Bronchial epithelial cell (primary cell): ENCODE results near the gene LRRC27. TPM values are rescaled to one million over a fixed set of nuclear protein-coding genes. Genes with fewer than 3 reads are reported as not detected.
A peak's percentile ranks its signal among the peaks of the same experiment; 100 is the strongest.

ENCODE experiments used
- DNase-seq: peaks from one replicate; pipeline ENCODE4 v3.0.0-alpha.2; 2010; ENCODE audit warnings: low read depth
- FAIRE-seq: peaks from 2 replicates; lab custom pipeline; 2011; peaks lifted over from hg19 to GRCh38; lab: Jason Lieb, UNC
- H3K27me3 ChIP-seq: 2 replicates; pipeline ENCODE4 v1.5.1; 2011; ENCODE audit warnings: low read length; ENCODE audit not compliant: control insufficient read depth, insufficient read depth
- H3K36me3 ChIP-seq: 2 replicates; pipeline ENCODE4 v1.5.1; 2011; ENCODE audit warnings: low read length; ENCODE audit not compliant: control insufficient read depth, insufficient read depth
- H3K4me3 ChIP-seq: 2 replicates; pipeline ENCODE4 v1.5.1; 2011; ENCODE audit warnings: mild to moderate bottlenecking, low read depth, low read length, control low read depth
- CTCF ChIP-seq: IDR thresholded peaks from 2 replicates; pipeline ENCODE4 v1.5.1; 2011; ENCODE audit warnings: mild to moderate bottlenecking, moderate library complexity, low read length, control low read depth, inconsistent platforms; ENCODE audit not compliant: insufficient read depth, severe bottlenecking
- total RNA-seq: library from RNA; depleted of rRNA; stranded (reverse); fragments of >200 nt; gene quantifications from 2 replicates; pipeline ENCODE4 v1.2.1, GENCODE V29; 2014

The LRRC27 gene
- total RNA-seq, 1 donor from 2014 or later = 4.7 TPM

- H3K4me3 ChIP-seq = no peak overlapping the region
- no peaks in the 10 kb centered on the region for H3K36me3 ChIP-seq
- H3K27me3 ChIP-seq = peaks cover 5% of the 10 kb centered on the region
- FAIRE-seq = peak; percentile 80
- no peak for DNase-seq
- TF ChIP-seq CTCF = no peak
Measured at GRCh38 chr10:132305654-132306342, 26.2 kb upstream of the LRRC27 start.

GRCh38 chr10:132306343-132306685 lies 25.7 kb upstream of the LRRC27 start:
- peaks cover 5% of the 10 kb centered on the region for H3K27me3 ChIP-seq
- DNase-seq = no peak

GRCh38 chr10:132306864-132307751 lies 24.9 kb upstream of the LRRC27 start:
- Histone ChIP-seq H3K4me3 (peak overlapping the region; percentile 57), H3K36me3 (no peaks in the 10 kb centered on the region), H3K27me3 (peaks cover 5% of the 10 kb centered on the region)
- FAIRE-seq (no peak), DNase-seq (peak; percentile 16)
- no peak for TF ChIP-seq CTCF

More at GRCh38 chr10:132306343-132306685, 25.7 kb upstream of the LRRC27 start:
- TF ChIP-seq CTCF = no peak
- H3K4me3 ChIP-seq = no peak overlapping the region
- FAIRE-seq = no peak
- H3K36me3 ChIP-seq = no peaks in the 10 kb centered on the region

DNA sequence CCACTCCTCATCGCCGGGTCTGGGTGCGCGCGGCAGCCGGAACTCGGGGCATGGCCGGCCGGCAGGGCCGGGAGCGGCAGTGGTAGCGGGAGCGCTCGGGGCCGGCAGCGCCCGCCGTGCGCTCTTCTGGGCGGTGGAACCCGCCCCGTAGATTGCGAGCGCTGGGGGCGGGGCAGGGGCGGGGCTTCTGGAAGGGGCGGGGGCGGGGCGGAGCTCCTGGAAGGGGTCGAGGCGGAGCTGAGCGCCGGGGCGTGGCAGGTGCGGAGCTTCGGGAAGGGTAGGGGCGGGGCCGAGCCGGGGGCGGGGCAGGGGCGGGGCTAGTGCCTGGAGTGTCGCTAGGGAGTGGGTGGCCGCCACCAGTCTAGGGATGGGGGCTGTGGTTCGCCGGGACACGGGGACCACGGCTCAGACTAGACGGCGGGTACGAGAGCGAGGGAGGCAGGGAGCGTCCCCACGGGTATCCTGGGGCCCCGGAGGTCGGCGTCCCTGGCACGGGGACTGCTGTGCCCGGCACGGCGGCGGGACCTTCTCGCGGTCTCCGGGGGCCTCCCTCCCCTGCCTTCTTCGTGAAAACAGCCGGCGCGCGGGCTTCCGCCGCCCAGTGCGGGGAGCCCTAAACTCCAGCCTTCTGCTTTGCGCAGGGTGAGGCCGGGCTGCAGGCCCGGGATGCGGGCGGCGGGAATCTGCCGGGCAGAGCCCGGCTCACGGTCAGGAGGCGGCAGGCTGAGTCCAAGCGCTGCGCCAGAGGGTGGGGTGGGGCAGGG lies 24.0 kb upstream of the LRRC27 start, which contains the start of gene STK32C:
TSS of gene STK32C (minus strand) at position 128 of the 764 bp plus-strand sequence. CDS start at position 11, 117 bp downstream.
- peak; percentile 52 for DNase-seq
- no peak for TF ChIP-seq CTCF
- peaks cover 5% of the 10 kb centered on the region for H3K27me3 ChIP-seq
- no peaks in the 10 kb centered on the region for H3K36me3 ChIP-seq
- H3K4me3 ChIP-seq = peak within 1 kb of the TSS; percentile 57
- FAIRE-seq = no peak

DNA sequence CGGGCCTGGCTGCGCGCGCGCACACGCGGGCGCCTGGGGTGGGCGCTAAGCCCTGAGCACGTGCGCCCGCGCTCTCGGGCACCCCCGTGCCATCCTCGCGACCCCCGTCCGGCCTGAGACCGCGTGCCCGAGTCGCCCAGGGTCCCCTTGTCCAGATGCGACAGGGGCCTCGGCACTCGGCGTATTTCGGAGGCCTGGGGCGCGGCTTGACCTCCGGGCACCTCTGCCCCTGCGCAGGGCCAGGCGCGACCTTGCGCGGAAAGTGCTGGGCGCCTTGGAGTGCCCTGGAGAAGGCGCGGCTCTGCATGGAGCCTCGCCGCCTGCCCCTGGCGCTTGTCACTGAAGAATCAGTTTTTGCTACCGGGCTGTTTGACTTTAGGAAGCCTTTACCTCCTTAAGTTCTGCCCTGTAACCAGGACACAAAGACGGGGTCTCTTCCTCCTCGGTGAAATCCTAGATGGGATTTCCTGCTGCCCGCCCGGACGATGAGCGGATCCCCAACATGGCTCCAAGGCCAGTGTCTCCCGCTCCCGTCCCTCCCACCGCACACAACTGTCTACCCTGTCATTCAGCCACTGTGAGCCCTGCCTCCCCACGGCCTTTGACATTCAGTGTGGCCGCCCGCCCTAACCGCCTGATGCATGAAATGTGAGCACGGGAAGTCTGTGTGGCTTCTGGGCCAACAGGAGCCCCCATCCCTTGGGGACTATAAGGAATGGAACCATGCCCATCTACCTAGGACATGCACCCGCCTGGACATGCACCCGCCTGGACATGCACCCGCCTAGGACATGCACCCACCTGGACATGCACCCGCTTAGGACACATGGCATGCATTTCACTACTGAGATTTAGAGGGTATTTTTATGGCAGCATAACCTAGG lies 23.2 kb upstream of the LRRC27 start:
- DNase-seq (no peak), FAIRE-seq (no peak)
- H3K4me3 ChIP-seq = peak overlapping the region; percentile 57
- TF ChIP-seq CTCF = no peak
- H3K27me3 ChIP-seq = peaks cover 5% of the 10 kb centered on the region
- H3K36me3 ChIP-seq = no peaks in the 10 kb centered on the region
